Measurements from ENCODE around the gene LDLRAD1.

DNA sequence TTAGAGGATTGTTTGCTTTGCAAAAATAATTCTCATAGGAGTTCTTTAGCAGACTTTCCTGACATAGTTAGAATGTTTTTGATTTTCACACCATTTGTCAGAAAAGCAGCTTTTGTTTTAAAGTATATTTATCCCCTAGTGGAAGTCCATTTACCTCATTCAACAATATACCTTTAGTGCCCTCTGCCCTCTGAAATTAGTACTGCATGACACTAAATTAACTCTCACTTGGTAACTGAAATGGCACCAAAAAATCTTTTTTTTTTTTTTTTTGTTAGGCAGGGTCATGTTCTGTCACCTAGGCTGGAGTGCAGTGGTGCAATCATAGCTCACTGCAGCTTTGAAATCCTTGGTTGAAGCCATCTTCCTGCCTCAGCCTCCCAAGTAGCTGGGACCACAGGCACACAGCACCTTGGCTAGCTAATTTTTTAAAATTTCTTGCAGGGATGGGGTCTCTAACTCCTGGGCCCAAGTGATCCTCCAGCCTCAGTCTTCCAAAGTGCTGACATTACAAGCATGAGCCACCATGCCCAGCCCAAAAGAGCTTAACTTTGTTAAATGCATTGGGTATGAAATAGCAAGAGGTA is 58.2 kb downstream of the LDLRAD1 start:
- TF ChIP-seq, protein P1, sequence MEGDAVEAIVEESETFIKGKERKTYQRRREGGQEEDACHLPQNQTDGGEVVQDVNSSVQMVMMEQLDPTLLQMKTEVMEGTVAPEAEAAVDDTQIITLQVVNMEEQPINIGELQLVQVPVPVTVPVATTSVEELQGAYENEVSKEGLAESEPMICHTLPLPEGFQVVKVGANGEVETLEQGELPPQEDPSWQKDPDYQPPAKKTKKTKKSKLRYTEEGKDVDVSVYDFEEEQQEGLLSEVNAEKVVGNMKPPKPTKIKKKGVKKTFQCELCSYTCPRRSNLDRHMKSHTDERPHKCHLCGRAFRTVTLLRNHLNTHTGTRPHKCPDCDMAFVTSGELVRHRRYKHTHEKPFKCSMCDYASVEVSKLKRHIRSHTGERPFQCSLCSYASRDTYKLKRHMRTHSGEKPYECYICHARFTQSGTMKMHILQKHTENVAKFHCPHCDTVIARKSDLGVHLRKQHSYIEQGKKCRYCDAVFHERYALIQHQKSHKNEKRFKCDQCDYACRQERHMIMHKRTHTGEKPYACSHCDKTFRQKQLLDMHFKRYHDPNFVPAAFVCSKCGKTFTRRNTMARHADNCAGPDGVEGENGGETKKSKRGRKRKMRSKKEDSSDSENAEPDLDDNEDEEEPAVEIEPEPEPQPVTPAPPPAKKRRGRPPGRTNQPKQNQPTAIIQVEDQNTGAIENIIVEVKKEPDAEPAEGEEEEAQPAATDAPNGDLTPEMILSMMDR (IDR thresholded peaks at IDR 0.05) = peak; percentile 12 to 79 (median 64)
- no peak for TF ChIP-seq POLR2AphosphoS5 (IDR thresholded peaks at IDR 0.05)
- no peak for TF ChIP-seq POLR2A (IDR thresholded peaks at IDR 0.05)
